Measurements from ENCODE around the gene NDUFB6.

NDUFB6 gene

GRCh38 chr9:32516241-32516640 is 56.7 kb downstream of the NDUFB6 start:
- no peak for DNase-seq

GRCh38 chr9:32508728-32509127 is 64.2 kb downstream of the NDUFB6 start:
- DNase-seq, result no peak

- DNase-seq, result no peak
Measured at GRCh38 chr9:32503008-32503407, 70.0 kb downstream of the NDUFB6 start.

Data from effector CD8-positive, alpha-beta T cell (primary cell).